CD14-positive monocyte (primary cell): ENCODE results near the gene OIT3. TPM values are rescaled to one million over a fixed set of nuclear protein-coding genes. Genes with fewer than 3 reads are reported as not detected.

Source experiments
- DNase-seq, 3 donors: peaks; one replicate each; pipeline ENCODE4 v3.0.0-alpha.2; 2011 to 2022
- H2AFZ ChIP-seq: 2 replicates; pipeline ENCODE4 v1.6.0; 2012; ENCODE audit warnings: mild to moderate bottlenecking, low read depth, low read length, inconsistent platforms; ENCODE audit not compliant: insufficient read depth, poor library complexity, severe bottlenecking
- H3K27ac ChIP-seq, 2 donors: 1 replicate in 1 of 2; 2 replicates in 1 of 2; pipeline ENCODE4 v1.5.1; 2012 to 2013; ENCODE audit warnings: low read length in 2 of 2, control low read depth in 1 of 2, inconsistent platforms in 1 of 2, low read depth in 1 of 2, mild to moderate bottlenecking in 1 of 2
- H3K27me3 ChIP-seq, 2 donors: one replicate each; pipeline versions ENCODE4 v1.6.0 to v1.6.1; 2011 to 2013; ENCODE audit warnings: low read length in 2 of 2; ENCODE audit not compliant: control insufficient read depth in 2 of 2, insufficient read depth in 2 of 2
- H3K36me3 ChIP-seq, 2 donors: replicated peaks in 1 of 2; 1 replicate in 1 of 2; 2 replicates in 1 of 2; pipeline versions ENCODE4 v1.5.1 to v1.6.1; 2012 to 2013; ENCODE audit warnings: low read length in 2 of 2, control low read depth in 1 of 2, inconsistent platforms in 1 of 2, mild to moderate bottlenecking in 1 of 2; ENCODE audit not compliant: insufficient read depth in 2 of 2, control insufficient read depth in 1 of 2
- H3K4me1 ChIP-seq, 2 donors: 1 replicate in 1 of 2; 2 replicates in 1 of 2; pipeline versions ENCODE4 v1.5.1 to v1.6.1; 2012 to 2013; ENCODE audit warnings: low read length in 2 of 2, control low read depth in 1 of 2, inconsistent platforms in 1 of 2, mild to moderate bottlenecking in 1 of 2, moderate library complexity in 1 of 2; ENCODE audit not compliant: insufficient read depth in 2 of 2, control insufficient read depth in 1 of 2
- H3K4me2 ChIP-seq: replicated peaks from 2 replicates; pipeline ENCODE3; 2012; ENCODE audit warnings: low read length, moderate library complexity, mild to moderate bottlenecking; ENCODE audit not compliant: poor library complexity, severe bottlenecking; ENCODE audit errors: extremely low read depth
- H3K4me3 ChIP-seq, 3 experiments: fragments of 200-600 bp in 1 of 3; sonication (generic) in 1 of 3; replicated peaks in 1 of 3; 1 replicate in 2 of 3; 2 replicates in 1 of 3; pipeline ENCODE4 v1.5.1; 2011 to 2013; ENCODE audit warnings: low read length in 3 of 3, mild to moderate bottlenecking in 3 of 3, control low read depth in 2 of 3, low read depth in 2 of 3, inconsistent platforms in 1 of 3, moderate library complexity in 1 of 3
- H3K79me2 ChIP-seq: 2 replicates; pipeline ENCODE4 v1.6.0; 2012; ENCODE audit warnings: mild to moderate bottlenecking, control low read depth, inconsistent platforms, low read length, moderate library complexity; ENCODE audit not compliant: insufficient read depth
- H3K9ac ChIP-seq: 2 replicates; pipeline ENCODE4 v1.6.0; 2017; ENCODE audit warnings: low read length, mild to moderate bottlenecking; ENCODE audit not compliant: insufficient read depth, poor library complexity, severe bottlenecking
- H3K9me3 ChIP-seq, 2 donors: replicated peaks in 1 of 2; 1 replicate in 1 of 2; 2 replicates in 1 of 2; pipeline versions ENCODE4 v1.5.1 to v1.6.1; 2012 to 2013; ENCODE audit warnings: low read length in 2 of 2, control low read depth in 1 of 2; ENCODE audit not compliant: control insufficient read depth in 1 of 2, insufficient read depth in 1 of 2
- H4K20me1 ChIP-seq: 2 replicates; pipeline ENCODE4 v1.6.0; 2012; ENCODE audit warnings: mild to moderate bottlenecking, low read length, control low read depth, moderate library complexity; ENCODE audit not compliant: insufficient read depth
- H3K27ac Mint-ChIP-seq, 7 donors: one replicate each; pipeline ENCODE4 v1.8.0; 2020; ENCODE audit warnings: mild to moderate bottlenecking in 7 of 7, mixed read lengths in 7 of 7, moderate library complexity in 6 of 7, inconsistent platforms in 2 of 7
- H3K27me3 Mint-ChIP-seq, 3 donors: one replicate each; pipeline ENCODE4 v1.8.0; 2021 to 2022; ENCODE audit warnings: low read depth in 3 of 3, mild to moderate bottlenecking in 3 of 3, mixed read lengths in 3 of 3, moderate library complexity in 3 of 3, inconsistent platforms in 1 of 3
- H3K36me3 Mint-ChIP-seq, 2 donors: one replicate each; pipeline ENCODE4 v1.8.0; 2020; ENCODE audit warnings: mixed read lengths in 2 of 2, inconsistent platforms in 1 of 2, mild to moderate bottlenecking in 1 of 2
- H3K4me1 Mint-ChIP-seq: one replicate; pipeline ENCODE4 v1.8.0; 2020; ENCODE audit warnings: mild to moderate bottlenecking, mixed read lengths
- H3K4me3 Mint-ChIP-seq, 2 donors: one replicate each; pipeline ENCODE4 v1.8.0; 2020; ENCODE audit warnings: mild to moderate bottlenecking in 2 of 2, mixed read lengths in 2 of 2, moderate library complexity in 1 of 2
- H3K9me3 Mint-ChIP-seq, 7 donors: one replicate each; pipeline ENCODE4 v1.8.0; 2020 to 2022; ENCODE audit warnings: mixed read lengths in 7 of 7, mild to moderate bottlenecking in 6 of 7, moderate library complexity in 6 of 7, inconsistent platforms in 2 of 7
- WGBS: methylation state at CpG from one replicate; pipeline ENCODE4 v1.1.5; 2013; ENCODE audit warnings: missing lambda C conversion rate; ENCODE audit not compliant: insufficient coverage; 5-methylcytosine and 5-hydroxymethylcytosine counted together
- intact Hi-C, 2 donors: fragments of 100-400 bp; cut with micrococcal nuclease; formaldehyde crosslinking; loops; one replicate each; pipeline versions ENCODE4 v1.15.0 to v1.15.1; 2023
- polyA plus RNA-seq, 3 donors: library from polyadenylated mRNA; depleted of rRNA in 1 of 3; unstranded in 2 of 3; stranded (reverse) in 1 of 3; fragments of 300-500 nt in 2 of 3; fragments of >200 nt in 1 of 3; fragmentation: Illumina TruSeq in 2 of 3; gene quantifications; 1 replicate in 2 of 3; 2 replicates in 1 of 3; pipeline ENCODE4 v1.2.3, GENCODE V29; 2012 to 2021
- TF ChIP-seq, protein P1 (sequence below): fragments of 200-600 bp; IDR thresholded peaks from one replicate; pipeline ENCODE4 v1.8.0; 2022; ENCODE audit warnings: antibody characterized with exemption, mild to moderate bottlenecking

Gene OIT3
- polyA plus RNA-seq, 3 donors: 0.08 TPM; not detected in 2

- no peak overlapping the region for H3K4me3 Mint-ChIP-seq
- no peak overlapping the region for H3K27ac Mint-ChIP-seq
- H3K36me3 ChIP-seq: no peaks in the 10 kb centered on the region
- H3K79me2 ChIP-seq: no peaks in the 10 kb centered on the region
- H3K4me2 ChIP-seq: no peak overlapping the region
- no peaks in the 10 kb centered on the region for H3K9me3 ChIP-seq
- H4K20me1 ChIP-seq: no peaks in the 10 kb centered on the region
- no peak overlapping the region for H2AFZ ChIP-seq
- peaks cover under 1 to 1% of the 10 kb centered on the region in 2 donors for H3K4me1 ChIP-seq
- peaks cover 1 to 4% (median 2%) of the 10 kb centered on the region in 3 donors for H3K27me3 Mint-ChIP-seq
- H3K36me3 Mint-ChIP-seq: no peaks in the 10 kb centered on the region
- TF ChIP-seq, protein P1, sequence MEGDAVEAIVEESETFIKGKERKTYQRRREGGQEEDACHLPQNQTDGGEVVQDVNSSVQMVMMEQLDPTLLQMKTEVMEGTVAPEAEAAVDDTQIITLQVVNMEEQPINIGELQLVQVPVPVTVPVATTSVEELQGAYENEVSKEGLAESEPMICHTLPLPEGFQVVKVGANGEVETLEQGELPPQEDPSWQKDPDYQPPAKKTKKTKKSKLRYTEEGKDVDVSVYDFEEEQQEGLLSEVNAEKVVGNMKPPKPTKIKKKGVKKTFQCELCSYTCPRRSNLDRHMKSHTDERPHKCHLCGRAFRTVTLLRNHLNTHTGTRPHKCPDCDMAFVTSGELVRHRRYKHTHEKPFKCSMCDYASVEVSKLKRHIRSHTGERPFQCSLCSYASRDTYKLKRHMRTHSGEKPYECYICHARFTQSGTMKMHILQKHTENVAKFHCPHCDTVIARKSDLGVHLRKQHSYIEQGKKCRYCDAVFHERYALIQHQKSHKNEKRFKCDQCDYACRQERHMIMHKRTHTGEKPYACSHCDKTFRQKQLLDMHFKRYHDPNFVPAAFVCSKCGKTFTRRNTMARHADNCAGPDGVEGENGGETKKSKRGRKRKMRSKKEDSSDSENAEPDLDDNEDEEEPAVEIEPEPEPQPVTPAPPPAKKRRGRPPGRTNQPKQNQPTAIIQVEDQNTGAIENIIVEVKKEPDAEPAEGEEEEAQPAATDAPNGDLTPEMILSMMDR: no peak
- H3K27ac ChIP-seq: no peak overlapping the region
- H3K4me3 ChIP-seq: no peak overlapping the region
- no peak overlapping the region for H3K9ac ChIP-seq
- H3K27me3 ChIP-seq: no peaks in the 10 kb centered on the region
- peaks cover 0 to 2% (median 0%) of the 10 kb centered on the region in 7 donors for H3K9me3 Mint-ChIP-seq
- no peak for DNase-seq
- intact Hi-C loops: no loop called here
- H3K4me1 Mint-ChIP-seq: peaks cover 8% of the 10 kb centered on the region
These were observed 17.2 kb downstream of the OIT3 start for GRCh38 chr10:72910705-72911104.

DNA sequence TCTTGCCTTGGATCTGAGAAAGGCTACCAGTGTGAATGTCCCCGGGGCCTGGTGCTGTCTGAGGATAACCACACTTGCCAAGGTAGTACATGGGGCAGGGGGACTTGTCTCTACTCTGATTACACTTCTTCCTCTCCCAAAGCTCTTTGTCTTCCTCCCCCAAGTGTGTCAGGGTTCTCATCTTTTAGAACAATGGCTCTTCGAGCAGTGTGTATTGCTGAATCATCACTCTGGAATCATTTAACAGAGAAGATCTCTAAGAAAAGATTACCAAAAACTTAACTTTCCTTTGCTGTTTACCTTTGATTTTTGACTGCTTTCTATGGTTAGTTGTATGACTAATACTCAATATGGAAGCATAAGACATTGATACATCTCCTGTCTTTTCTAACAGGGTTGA is 18.2 kb downstream of the OIT3 start:
- H4K20me1 ChIP-seq: no peaks in the 10 kb centered on the region
- DNase-seq: no peak

More for the DNA sequence above, 18.2 kb downstream of the OIT3 start:
- H2AFZ ChIP-seq: no peak overlapping the region
- intact Hi-C loops: no loop called here
- no peaks in the 10 kb centered on the region for H3K27me3 ChIP-seq
- H3K27ac Mint-ChIP-seq: no peak overlapping the region
- H3K4me2 ChIP-seq: no peak overlapping the region
- no peaks in the 10 kb centered on the region for H3K9me3 ChIP-seq
- no peak overlapping the region for H3K4me3 Mint-ChIP-seq
- no CpG with 5 or more reads among the region's 2 CpGs for WGBS
- TF ChIP-seq, protein P1: no peak
- H3K4me1 ChIP-seq: no peaks in the 10 kb centered on the region
- no peaks in the 10 kb centered on the region for H3K79me2 ChIP-seq
- peaks cover 1 to 2% (median 1%) of the 10 kb centered on the region in 3 donors for H3K27me3 Mint-ChIP-seq
- no peak overlapping the region for H3K4me3 ChIP-seq
- H3K9ac ChIP-seq: no peak overlapping the region
- no peak overlapping the region for H3K27ac ChIP-seq
- H3K9me3 Mint-ChIP-seq: peaks cover 0 to 2% (median 0%) of the 10 kb centered on the region in 7 donors
- H3K36me3 ChIP-seq: no peaks in the 10 kb centered on the region
- H3K4me1 Mint-ChIP-seq: no peaks in the 10 kb centered on the region
- no peaks in the 10 kb centered on the region for H3K36me3 Mint-ChIP-seq
